Uterus (tissue), 4 donors: ENCODE results near the gene FMNL2. TPM values are rescaled to one million over a fixed set of nuclear protein-coding genes. Genes with fewer than 3 reads are reported as not detected.
"Not testable (repeated sequence)": the region's sequence is repeated elsewhere in the genome, so short reads cannot be mapped to it uniquely, and the experiment has no call there.

Experiments used
- DNase-seq, 2 donors: peaks; one replicate each; pipeline ENCODE4 v3.0.0-alpha.2; 2019 to 2020
- H3K27ac ChIP-seq, 2 donors: fragments of 200-600 bp; sonication (generic); 1 replicate in 1 of 2; 2 replicates in 1 of 2; pipeline ENCODE4 v1.5.1; 2016 to 2018
- H3K27me3 ChIP-seq, 2 donors: fragments of 200-600 bp; sonication (generic); one replicate each; pipeline ENCODE4 v1.5.1; 2018 to 2019; ENCODE audit warnings: control low read depth in 1 of 2
- H3K36me3 ChIP-seq, 2 donors: fragments of 200-600 bp; sonication (generic); one replicate each; pipeline ENCODE4 v1.5.1; 2019; ENCODE audit warnings: control low read depth in 1 of 2
- H3K4me1 ChIP-seq, 2 donors: fragments of 200-600 bp; sonication (generic); one replicate each; pipeline ENCODE4 v1.5.1; 2018 to 2019; ENCODE audit warnings: control low read depth in 1 of 2
- H3K4me3 ChIP-seq, 2 donors: fragments of 200-600 bp; sonication (generic); 1 replicate in 1 of 2; 2 replicates in 1 of 2; pipeline ENCODE4 v1.5.1; 2018 to 2019; ENCODE audit warnings: mild to moderate bottlenecking in 1 of 2
- H3K9me3 ChIP-seq, 2 donors: fragments of 200-600 bp; sonication (generic); one replicate each; pipeline ENCODE4 v1.5.1; 2019; ENCODE audit warnings: control low read depth in 1 of 2
- POLR2A ChIP-seq, 2 donors: fragments of 450-650 bp; IDR thresholded peaks; one replicate each; pipeline ENCODE4 v1.6.1; 2016; ENCODE audit warnings: antibody characterized with exemption in 2 of 2, mild to moderate bottlenecking in 1 of 2, moderate library complexity in 1 of 2
- intact Hi-C: fragments of 100-400 bp; cut with DNase I; formaldehyde crosslinking; loops from one replicate; pipeline ENCODE4 v1.15.1; 2023; ENCODE audit warnings: low total_unique reads
- total RNA-seq, 4 donors: library from RNA; depleted of rRNA in 3 of 4; stranded (reverse); fragments of >200 nt in 3 of 4; gene quantifications; one replicate each; pipeline versions ENCODE4 v1.1.0 to v1.2.4, GENCODE V29; 2014 to 2023
- TF ChIP-seq, protein P1 (sequence below), 4 experiments: fragments of 200-600 bp in 2 of 4; fragments of 450-650 bp in 2 of 4; sonication (generic) in 2 of 4; IDR thresholded peaks; one replicate each; pipeline ENCODE4 v1.5.1; 2016 to 2019; ENCODE audit warnings: antibody characterized with exemption in 4 of 4, mild to moderate bottlenecking in 2 of 4, moderate library complexity in 1 of 4
- donor health status: DM: yes; HTN: yes; CAD: no.

The FMNL2 gene
- total RNA-seq, 4 donors from 2014 or later = 10.0 to 66.9 (median 33.4) TPM

- intact Hi-C loops = no loop called here
- no peak for DNase-seq
- H3K27ac ChIP-seq = no peak overlapping the region
- H3K4me1 ChIP-seq = no peaks in the 10 kb centered on the region
- no peak overlapping the region for H3K4me3 ChIP-seq
- H3K27me3 ChIP-seq = no peaks in the 10 kb centered on the region
- H3K9me3 ChIP-seq = no peaks in the 10 kb centered on the region
- H3K36me3 ChIP-seq = no peaks in the 10 kb centered on the region
- TF ChIP-seq, protein P1, sequence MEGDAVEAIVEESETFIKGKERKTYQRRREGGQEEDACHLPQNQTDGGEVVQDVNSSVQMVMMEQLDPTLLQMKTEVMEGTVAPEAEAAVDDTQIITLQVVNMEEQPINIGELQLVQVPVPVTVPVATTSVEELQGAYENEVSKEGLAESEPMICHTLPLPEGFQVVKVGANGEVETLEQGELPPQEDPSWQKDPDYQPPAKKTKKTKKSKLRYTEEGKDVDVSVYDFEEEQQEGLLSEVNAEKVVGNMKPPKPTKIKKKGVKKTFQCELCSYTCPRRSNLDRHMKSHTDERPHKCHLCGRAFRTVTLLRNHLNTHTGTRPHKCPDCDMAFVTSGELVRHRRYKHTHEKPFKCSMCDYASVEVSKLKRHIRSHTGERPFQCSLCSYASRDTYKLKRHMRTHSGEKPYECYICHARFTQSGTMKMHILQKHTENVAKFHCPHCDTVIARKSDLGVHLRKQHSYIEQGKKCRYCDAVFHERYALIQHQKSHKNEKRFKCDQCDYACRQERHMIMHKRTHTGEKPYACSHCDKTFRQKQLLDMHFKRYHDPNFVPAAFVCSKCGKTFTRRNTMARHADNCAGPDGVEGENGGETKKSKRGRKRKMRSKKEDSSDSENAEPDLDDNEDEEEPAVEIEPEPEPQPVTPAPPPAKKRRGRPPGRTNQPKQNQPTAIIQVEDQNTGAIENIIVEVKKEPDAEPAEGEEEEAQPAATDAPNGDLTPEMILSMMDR (IDR thresholded peaks at IDR 0.05) = no peak
- TF ChIP-seq POLR2A (IDR thresholded peaks at IDR 0.05) = no peak
These were observed 51.3 kb downstream of the FMNL2 start for GRCh38 chr2:152386266-152386665.

- Histone ChIP-seq H3K27me3 (no peaks in the 10 kb centered on the region), H3K4me3 (no peak overlapping the region), H3K4me1 (no peaks in the 10 kb centered on the region), H3K36me3 (no peaks in the 10 kb centered on the region), H3K9me3 (no peaks in the 10 kb centered on the region), H3K27ac (no peak overlapping the region)
- intact Hi-C loops = no loop called here
- TF ChIP-seq, protein P1 (IDR thresholded peaks at IDR 0.05) = no peak
- no peak for TF ChIP-seq POLR2A (IDR thresholded peaks at IDR 0.05)
- DNase-seq = no peak
These were observed 52.1 kb downstream of the FMNL2 start for GRCh38 chr2:152387041-152387440.

GRCh38 chr2:152388269-152388668 is 53.3 kb downstream of the FMNL2 start:
- intact Hi-C loops, H3K4me1 ChIP-seq, H3K9me3 ChIP-seq, H3K36me3 ChIP-seq, DNase-seq, H3K4me3 ChIP-seq, H3K27me3 ChIP-seq, H3K27ac ChIP-seq: not testable (repeated sequence)

GRCh38 chr2:152389483-152389882 is 54.5 kb downstream of the FMNL2 start:
- Histone ChIP-seq H3K4me1 (no peaks in the 10 kb centered on the region), H3K36me3 (no peaks in the 10 kb centered on the region), H3K27ac (no peak overlapping the region), H3K9me3 (no peaks in the 10 kb centered on the region), H3K27me3 (no peaks in the 10 kb centered on the region), H3K4me3 (no peak overlapping the region)
- intact Hi-C loops = no loop called here
- TF ChIP-seq, protein P1 (IDR thresholded peaks at IDR 0.05) = no peak
- no peak for TF ChIP-seq POLR2A (IDR thresholded peaks at IDR 0.05)
- no peak for DNase-seq

- Histone ChIP-seq H3K27me3 (no peaks in the 10 kb centered on the region), H3K27ac (no peak overlapping the region), H3K36me3 (no peaks in the 10 kb centered on the region), H3K4me3 (no peak overlapping the region), H3K9me3 (no peaks in the 10 kb centered on the region), H3K4me1 (peaks cover 0 to 6% of the 10 kb centered on the region in 2 donors)
- intact Hi-C loops = no loop called here
- TF ChIP-seq POLR2A (IDR thresholded peaks at IDR 0.05) = no peak
- DNase-seq = no peak
These were observed 55.9 kb downstream of the FMNL2 start for GRCh38 chr2:152390837-152391236.

DNA sequence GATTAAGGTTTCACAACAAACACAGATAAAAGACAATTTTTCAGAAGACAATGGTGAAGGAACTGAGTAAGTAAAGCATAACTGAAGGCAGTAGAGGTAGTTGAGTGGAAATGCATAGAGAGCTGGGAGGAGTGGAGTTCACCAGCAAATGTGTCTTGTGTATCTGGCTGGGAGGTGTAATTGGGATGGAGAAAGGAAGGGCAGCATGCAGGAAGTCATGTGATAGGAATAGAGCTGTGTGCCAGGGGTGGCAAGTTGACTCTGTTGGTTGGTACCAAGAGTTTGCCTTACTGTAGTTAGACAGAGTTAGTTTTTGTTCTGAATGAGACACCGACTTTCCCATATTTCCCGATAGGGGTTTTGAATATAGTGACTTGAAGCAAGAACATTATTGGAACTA is 56.3 kb downstream of the FMNL2 start:
- no peak for DNase-seq
- H3K4me1 ChIP-seq = peaks cover 0 to 6% of the 10 kb centered on the region in 2 donors
- no peaks in the 10 kb centered on the region for H3K27me3 ChIP-seq
- H3K9me3 ChIP-seq = no peaks in the 10 kb centered on the region
- H3K36me3 ChIP-seq = no peaks in the 10 kb centered on the region
- H3K27ac ChIP-seq = no peak overlapping the region
- H3K4me3 ChIP-seq = no peak overlapping the region
- intact Hi-C loops = no loop called here
- TF ChIP-seq, protein P1 (IDR thresholded peaks at IDR 0.05) = no peak
- no peak for TF ChIP-seq POLR2A (IDR thresholded peaks at IDR 0.05)
